Retinal pigment epithelial cell (primary cell): Measurements from ENCODE around the gene SLC25A43.
"Not testable (repeated sequence)": the region's sequence is repeated elsewhere in the genome, so short reads cannot be mapped to it uniquely, and the experiment has no call there.

ENCODE experiments used
- DNase-seq: peaks from one replicate; pipeline ENCODE4 v3.0.0-alpha.2; 2010; ENCODE audit warnings: low read depth
- H3K4me3 ChIP-seq: 2 replicates; pipeline ENCODE4 v1.5.1; 2011; ENCODE audit warnings: mild to moderate bottlenecking, low read length, control low read depth, moderate library complexity
- TF ChIP-seq, protein P1 (sequence below): conservative IDR thresholded peaks from 2 replicates; pipeline ENCODE4 v1.5.1; 2011; ENCODE audit warnings: low read depth, low read length, control low read depth, inconsistent platforms

Gene SLC25A43

GRCh38 chrX:119488749-119489148 lies 89.6 kb downstream of the SLC25A43 start:
- no peak overlapping the region for H3K4me3 ChIP-seq
- no peak for DNase-seq
- TF ChIP-seq, protein P1, sequence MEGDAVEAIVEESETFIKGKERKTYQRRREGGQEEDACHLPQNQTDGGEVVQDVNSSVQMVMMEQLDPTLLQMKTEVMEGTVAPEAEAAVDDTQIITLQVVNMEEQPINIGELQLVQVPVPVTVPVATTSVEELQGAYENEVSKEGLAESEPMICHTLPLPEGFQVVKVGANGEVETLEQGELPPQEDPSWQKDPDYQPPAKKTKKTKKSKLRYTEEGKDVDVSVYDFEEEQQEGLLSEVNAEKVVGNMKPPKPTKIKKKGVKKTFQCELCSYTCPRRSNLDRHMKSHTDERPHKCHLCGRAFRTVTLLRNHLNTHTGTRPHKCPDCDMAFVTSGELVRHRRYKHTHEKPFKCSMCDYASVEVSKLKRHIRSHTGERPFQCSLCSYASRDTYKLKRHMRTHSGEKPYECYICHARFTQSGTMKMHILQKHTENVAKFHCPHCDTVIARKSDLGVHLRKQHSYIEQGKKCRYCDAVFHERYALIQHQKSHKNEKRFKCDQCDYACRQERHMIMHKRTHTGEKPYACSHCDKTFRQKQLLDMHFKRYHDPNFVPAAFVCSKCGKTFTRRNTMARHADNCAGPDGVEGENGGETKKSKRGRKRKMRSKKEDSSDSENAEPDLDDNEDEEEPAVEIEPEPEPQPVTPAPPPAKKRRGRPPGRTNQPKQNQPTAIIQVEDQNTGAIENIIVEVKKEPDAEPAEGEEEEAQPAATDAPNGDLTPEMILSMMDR, result peak; percentile 63

GRCh38 chrX:119489212-119490074 lies 90.3 kb downstream of the SLC25A43 start:
- no peak overlapping the region for H3K4me3 ChIP-seq
- DNase-seq, result no peak
- TF ChIP-seq, protein P1, result no peak

DNA sequence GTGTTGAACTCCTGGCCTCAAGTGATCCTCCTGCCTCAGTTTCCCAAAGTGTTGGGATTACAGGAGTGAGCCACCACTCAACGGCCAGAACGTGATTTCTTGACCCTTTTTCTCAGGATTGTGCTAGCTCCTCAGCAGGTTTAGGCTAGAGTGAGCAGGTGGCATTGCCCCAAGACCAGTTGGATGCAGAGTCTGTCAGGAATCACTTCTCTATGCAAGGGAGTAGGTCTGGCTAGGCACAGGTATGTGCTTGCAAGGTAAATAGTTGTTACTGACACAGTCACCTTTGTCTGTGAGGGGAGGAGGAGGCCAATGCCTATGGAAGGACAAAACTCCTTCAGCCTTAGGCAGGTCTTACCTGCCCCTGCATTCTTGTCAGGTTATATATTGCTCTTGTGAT lies 93.3 kb downstream of the SLC25A43 start:
- no peak for DNase-seq
- TF ChIP-seq, protein P1, result no peak
- no peak overlapping the region for H3K4me3 ChIP-seq

DNA sequence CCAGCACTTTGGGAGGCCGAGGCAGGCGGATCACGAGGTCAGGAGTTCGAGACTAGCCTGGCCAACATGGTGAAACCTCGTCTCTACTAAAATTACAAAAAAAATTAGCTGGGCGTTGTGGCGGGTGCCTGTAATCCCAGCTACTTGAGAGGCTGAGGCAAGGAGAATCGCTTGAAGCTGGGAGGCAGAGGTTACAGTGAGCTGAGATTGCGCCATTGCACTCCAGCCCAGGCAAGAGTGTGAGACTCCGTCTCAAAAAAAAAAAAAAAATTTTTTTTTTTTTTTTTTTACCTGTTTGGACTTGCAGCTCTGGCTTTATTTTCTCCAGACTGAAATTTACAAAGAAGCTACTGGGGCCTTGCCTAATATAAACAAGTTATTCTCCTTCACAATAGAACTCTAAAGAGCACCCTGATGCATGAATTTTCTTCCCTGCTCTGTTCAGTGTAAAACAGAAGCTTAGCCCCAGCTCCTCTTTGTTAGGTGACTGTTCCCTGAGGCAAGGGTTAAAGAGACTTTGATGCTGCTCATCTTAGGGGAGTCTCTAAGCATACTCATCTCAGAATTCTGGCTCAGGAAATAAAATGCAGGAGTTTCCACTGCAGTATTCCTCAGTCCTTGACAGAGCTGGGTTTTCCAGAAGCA lies 94.8 kb downstream of the SLC25A43 start:
- H3K4me3 ChIP-seq, DNase-seq: not testable (repeated sequence)

- TF ChIP-seq, protein P1, result no peak
- DNase-seq, result no peak
- H3K4me3 ChIP-seq, result no peak overlapping the region
Measured at GRCh38 chrX:119495734-119496726, 96.9 kb downstream of the SLC25A43 start.

DNA sequence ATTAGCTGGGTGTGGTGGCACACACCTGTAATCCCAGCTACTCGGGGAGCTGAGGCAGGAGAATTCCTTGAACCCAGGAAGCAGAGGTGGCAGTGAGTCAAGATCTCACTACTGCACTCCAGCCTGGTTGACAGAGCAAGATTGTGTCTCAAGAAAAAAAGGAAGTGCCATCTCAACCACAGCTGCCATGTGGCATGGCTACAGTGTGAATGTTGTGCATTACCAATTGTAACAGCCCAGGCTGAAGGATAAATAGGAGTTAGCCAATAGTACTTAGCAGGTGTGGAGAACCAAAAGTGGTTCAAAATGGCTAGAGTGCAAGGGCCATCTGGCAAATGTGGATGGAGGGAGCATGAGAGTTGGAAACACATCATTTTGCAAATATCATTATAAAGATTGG lies 98.0 kb downstream of the SLC25A43 start:
- no peak overlapping the region for H3K4me3 ChIP-seq
- no peak for DNase-seq
- TF ChIP-seq, protein P1, result no peak
